NCI-H2081 treated with DMSO at 0.1 percent for 48 hours (cell line): ENCODE measurements around the gene PSMF1.

Experiments used
- DNase-seq: peaks from one replicate; lab custom pipeline; 2025; lab: John Stamatoyannopoulos, UW

Gene PSMF1

GRCh38 chr20:1118336-1119127, at the start of gene PSMF1:
Gene PSMF1, plus strand, starts transcription at chr20:1118602. Its CDS starts 172 bp downstream, at chr20:1118774.
- DNase-seq, result peak; percentile 80

- DNase-seq, result no peak
Observed at GRCh38 chr20:1072258-1072657, 46.1 kb upstream of the PSMF1 start.

- DNase-seq, result no peak
Observed at GRCh38 chr20:1075616-1076015, 42.8 kb upstream of the PSMF1 start.

GRCh38 chr20:1081891-1082290, 36.5 kb upstream of the PSMF1 start:
- no peak for DNase-seq

- no peak for DNase-seq
Observed at GRCh38 chr20:1083431-1084080, 34.8 kb upstream of the PSMF1 start.

- no peak for DNase-seq
Observed at GRCh38 chr20:1085492-1086276, 32.7 kb upstream of the PSMF1 start.

- no peak for DNase-seq
Observed at GRCh38 chr20:1086277-1087213, 31.9 kb upstream of the PSMF1 start.

GRCh38 chr20:1087311-1087905, 31.0 kb upstream of the PSMF1 start:
- DNase-seq, result no peak

- DNase-seq, result no peak
Observed at GRCh38 chr20:1094751-1095150, 23.7 kb upstream of the PSMF1 start.

- DNase-seq, result no peak
Observed at GRCh38 chr20:1101533-1101932, 16.9 kb upstream of the PSMF1 start.

GRCh38 chr20:1102016-1102415, 16.4 kb upstream of the PSMF1 start:
- DNase-seq, result no peak

GRCh38 chr20:1103751-1104150, 14.7 kb upstream of the PSMF1 start:
- no peak for DNase-seq

- no peak for DNase-seq
Observed at GRCh38 chr20:1105599-1106194, 12.7 kb upstream of the PSMF1 start.

- DNase-seq, result no peak
Observed at GRCh38 chr20:1107176-1107575, 11.2 kb upstream of the PSMF1 start.

- DNase-seq, result no peak
Observed at GRCh38 chr20:1108437-1108920, 9.9 kb upstream of the PSMF1 start.

GRCh38 chr20:1112908-1113307, 5.5 kb upstream of the PSMF1 start:
- no peak for DNase-seq

- DNase-seq, result no peak
Observed at GRCh38 chr20:1118004-1118335, 432 bp upstream of the PSMF1 start.

- DNase-seq, result no peak
Observed at GRCh38 chr20:1119128-1119505, 715 bp downstream of the PSMF1 start.

GRCh38 chr20:1119524-1119923, 1.1 kb downstream of the PSMF1 start:
- DNase-seq, result no peak

- no peak for DNase-seq
Observed at GRCh38 chr20:1121429-1121828, 3.0 kb downstream of the PSMF1 start.
